SH-SY5Y (cell line): ENCODE data around the gene KCNA4.

ENCODE experiments used
- GATA2 ChIP-seq: IDR thresholded peaks from 2 replicates; pipeline ENCODE4 v1.6.1; 2011; ENCODE audit warnings: mild to moderate bottlenecking, low read depth, low read length
- GATA3 ChIP-seq: IDR thresholded peaks from 2 replicates; pipeline ENCODE4 v1.6.1; 2011; ENCODE audit warnings: low read depth, mild to moderate bottlenecking, low read length, moderate library complexity

The KCNA4 gene

GRCh38 chr11:30012346-30012745 lies 4.5 kb downstream of the KCNA4 start:
- TF ChIP-seq GATA2 (no peak), GATA3 (no peak)

DNA sequence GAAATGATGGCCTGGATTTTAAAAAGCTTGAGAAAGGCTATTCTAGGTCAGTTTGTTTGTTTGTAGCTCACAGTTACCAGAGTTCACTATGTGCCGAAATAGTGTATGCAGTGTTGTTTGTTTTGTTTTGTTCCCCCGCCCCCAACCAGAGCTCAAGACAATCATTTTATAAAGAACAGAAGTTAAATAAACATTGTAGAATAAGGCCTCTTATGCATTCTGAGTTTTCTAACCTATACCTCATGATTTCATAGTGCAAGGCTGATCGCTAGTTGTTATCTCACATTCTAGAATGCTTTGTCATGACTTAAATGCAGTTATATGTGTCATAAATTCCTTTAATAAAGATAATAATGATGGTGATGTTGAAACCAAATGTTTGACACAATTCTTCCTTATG lies 7.8 kb downstream of the KCNA4 start:
- TF ChIP-seq GATA3 (no peak), GATA2 (no peak)

GRCh38 chr11:30006876-30007275 lies 10.0 kb downstream of the KCNA4 start:
- TF ChIP-seq GATA2 = no peak
- TF ChIP-seq GATA3 = no peak

DNA sequence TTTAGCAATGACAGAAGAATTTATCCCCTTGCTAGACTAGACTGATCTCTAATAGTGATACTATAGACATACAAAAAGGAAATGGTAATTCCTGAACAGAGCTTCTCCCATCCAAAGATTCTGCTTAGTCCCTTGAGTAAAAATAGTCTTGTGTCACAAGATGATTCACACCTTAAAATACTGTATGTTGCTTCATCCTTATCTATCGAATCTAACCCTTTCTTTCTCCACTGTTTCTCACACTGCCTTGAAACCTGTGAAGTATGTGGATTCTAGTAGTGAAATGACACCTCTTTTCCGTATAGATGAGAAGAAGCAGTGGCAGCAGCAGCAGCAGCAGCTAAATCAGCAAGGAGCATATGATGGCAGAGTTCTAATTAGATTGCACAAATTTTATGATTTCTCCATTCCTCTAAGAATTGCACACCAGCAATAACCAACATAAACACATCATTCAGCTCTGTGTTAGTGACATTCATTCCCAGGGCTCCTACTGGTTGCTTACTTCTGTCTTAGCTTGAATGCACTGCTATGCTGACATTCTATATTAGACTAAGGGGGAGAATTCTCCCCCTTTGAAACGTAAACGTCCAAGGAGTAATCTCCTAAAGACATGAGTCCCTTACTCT lies 14.6 kb downstream of the KCNA4 start:
- TF ChIP-seq GATA2 (no peak), GATA3 (no peak)

DNA sequence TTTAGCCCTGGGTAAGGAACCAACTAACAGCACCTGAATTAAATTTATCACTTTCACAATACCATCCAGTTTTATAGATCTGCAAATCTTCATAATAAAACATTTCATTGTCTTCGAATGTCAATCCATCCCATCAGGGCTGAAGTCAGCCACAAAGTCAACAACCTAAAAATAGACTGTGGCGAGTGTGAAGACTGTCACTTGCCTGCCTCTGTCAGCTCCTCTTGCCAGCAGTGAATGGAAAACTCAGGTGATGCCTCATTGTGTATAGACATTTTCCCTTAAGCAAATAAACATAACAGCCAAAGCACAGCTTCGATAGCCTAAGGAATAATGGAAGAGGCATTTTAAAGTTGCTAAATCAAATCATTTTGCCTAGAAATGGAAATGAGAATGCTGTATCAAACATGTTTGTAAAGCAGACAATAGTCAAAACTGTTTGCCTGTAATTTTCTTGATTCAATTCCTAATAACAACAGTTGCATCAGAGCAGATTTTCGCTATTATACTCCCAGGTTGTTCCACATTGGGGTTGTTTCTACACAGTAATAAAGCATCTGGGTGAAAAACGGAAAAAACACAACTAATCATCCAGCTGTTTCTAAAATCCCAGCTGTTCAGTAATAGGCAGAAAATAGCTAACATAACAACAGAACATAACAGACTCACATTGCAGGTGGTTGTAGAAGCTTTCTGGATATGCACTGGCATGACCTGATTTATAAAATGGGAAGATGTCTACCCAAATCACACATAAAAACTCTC lies 15.7 kb downstream of the KCNA4 start:
- TF ChIP-seq GATA2 (no peak), GATA3 (no peak)

DNA sequence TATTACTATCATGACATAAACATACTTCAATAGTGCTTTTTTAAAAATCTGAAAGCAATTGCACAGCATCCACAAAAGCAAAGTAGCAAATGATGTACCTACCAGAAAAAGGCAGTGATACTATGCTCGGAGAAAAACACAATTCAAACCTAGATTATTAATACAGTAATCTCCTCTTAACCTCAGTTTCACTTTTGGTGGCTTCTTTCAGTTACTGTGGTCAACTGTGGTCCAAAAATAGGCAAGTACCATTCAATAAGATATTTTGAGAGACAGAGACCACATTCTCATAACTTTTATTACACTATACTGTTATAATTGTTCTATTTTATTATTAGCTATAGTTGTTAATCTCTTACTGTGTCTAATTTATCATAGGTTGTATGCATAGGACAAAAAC lies 20.8 kb downstream of the KCNA4 start:
- TF ChIP-seq GATA3 (no peak), GATA2 (no peak)

DNA sequence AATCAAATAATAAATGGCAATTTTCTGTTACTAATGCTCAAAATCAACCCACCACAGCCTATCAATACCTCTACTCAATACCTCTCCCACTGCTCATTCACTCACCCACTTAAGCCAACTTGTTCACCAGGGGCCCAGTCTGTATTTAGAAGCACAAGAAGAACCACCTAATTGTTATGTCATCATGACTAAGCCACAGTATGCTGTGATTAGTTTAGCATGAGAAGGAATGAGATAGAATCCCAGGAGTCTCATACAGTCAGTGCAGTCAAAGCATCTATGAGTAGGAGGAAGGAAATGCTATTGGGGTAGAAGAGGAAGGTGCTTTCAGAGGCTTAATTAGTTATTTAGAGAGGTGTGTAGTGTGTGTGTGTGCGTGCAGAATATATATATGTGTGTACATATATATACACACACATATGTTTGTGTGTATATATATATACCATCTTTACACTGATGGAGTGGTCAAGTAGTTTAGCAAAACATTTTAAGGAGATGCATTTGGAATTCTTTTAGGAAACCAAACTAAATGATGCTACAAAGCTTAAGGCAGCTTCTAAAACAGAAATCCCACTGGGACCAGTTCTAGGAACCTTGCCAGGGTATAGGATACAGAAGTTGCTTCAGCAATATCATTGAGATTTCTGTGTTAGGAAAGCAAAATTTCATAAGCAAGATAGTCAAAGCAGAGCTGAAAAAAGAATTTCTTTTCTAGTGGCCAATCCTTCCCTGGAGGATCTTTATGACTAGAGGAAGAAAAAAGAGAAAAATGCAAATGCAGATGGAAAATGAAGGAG lies 27.5 kb downstream of the KCNA4 start:
- no peak for TF ChIP-seq GATA2
- no peak for TF ChIP-seq GATA3

GRCh38 chr11:29985248-29985647 lies 31.6 kb downstream of the KCNA4 start:
- TF ChIP-seq GATA3 (no peak), GATA2 (no peak)

GRCh38 chr11:29984544-29984943 lies 32.3 kb downstream of the KCNA4 start:
- no peak for TF ChIP-seq GATA2
- TF ChIP-seq GATA3 = no peak

GRCh38 chr11:29978549-29978948 lies 38.3 kb downstream of the KCNA4 start:
- TF ChIP-seq GATA3 (no peak), GATA2 (no peak)

GRCh38 chr11:29963796-29964195 lies 53.0 kb downstream of the KCNA4 start:
- no peak for TF ChIP-seq GATA2
- TF ChIP-seq GATA3 = no peak

GRCh38 chr11:29963036-29963435 lies 53.8 kb downstream of the KCNA4 start:
- TF ChIP-seq GATA2 = no peak
- TF ChIP-seq GATA3 = no peak

- TF ChIP-seq GATA3 (no peak), GATA2 (no peak)
Observed at GRCh38 chr11:29962243-29962642, 54.6 kb downstream of the KCNA4 start.
